22Rv1 (cell line): Measurements from ENCODE around the gene A1CF.
A peak's percentile ranks its signal among the peaks of the same experiment; 100 is the strongest.
"Not testable (repeated sequence)": the region's sequence is repeated elsewhere in the genome, so short reads cannot be mapped to it uniquely, and the experiment has no call there.

ENCODE experiments used
- H3K27ac ChIP-seq: fragments of 450-650 bp; 2 replicates; pipeline ENCODE4 v1.5.1; 2017
- ZFX ChIP-seq: fragments of 450-650 bp; IDR thresholded peaks from 2 replicates; pipeline ENCODE4 v1.6.1; 2017; ENCODE audit warnings: antibody characterized with exemption, borderline replicate concordance
- TF ChIP-seq, protein P1 (sequence below): fragments of 450-650 bp; IDR thresholded peaks from 2 replicates; pipeline ENCODE4 v1.5.1; 2017; ENCODE audit warnings: mild to moderate bottlenecking

Gene A1CF

DNA sequence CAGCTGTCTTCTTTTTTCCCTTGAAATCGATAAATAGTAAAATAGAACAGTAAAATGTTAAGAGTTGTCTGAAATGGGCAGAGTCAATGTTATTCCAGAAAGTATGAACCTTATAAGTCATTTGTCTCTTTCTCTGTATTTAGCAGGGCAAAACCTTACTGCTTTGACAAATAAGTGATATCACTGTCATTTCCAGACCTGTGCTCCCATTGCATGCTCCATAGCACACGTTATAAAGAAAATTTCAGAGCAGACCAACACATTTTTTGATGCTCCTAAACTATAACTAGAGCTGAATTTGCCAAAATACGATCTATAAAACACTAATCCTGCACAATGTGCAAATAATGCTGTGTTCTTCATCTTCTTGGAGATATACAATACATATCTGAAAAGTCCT, 1.1 kb downstream of the A1CF start:
- no peak for TF ChIP-seq ZFX
- TF ChIP-seq, protein P1, sequence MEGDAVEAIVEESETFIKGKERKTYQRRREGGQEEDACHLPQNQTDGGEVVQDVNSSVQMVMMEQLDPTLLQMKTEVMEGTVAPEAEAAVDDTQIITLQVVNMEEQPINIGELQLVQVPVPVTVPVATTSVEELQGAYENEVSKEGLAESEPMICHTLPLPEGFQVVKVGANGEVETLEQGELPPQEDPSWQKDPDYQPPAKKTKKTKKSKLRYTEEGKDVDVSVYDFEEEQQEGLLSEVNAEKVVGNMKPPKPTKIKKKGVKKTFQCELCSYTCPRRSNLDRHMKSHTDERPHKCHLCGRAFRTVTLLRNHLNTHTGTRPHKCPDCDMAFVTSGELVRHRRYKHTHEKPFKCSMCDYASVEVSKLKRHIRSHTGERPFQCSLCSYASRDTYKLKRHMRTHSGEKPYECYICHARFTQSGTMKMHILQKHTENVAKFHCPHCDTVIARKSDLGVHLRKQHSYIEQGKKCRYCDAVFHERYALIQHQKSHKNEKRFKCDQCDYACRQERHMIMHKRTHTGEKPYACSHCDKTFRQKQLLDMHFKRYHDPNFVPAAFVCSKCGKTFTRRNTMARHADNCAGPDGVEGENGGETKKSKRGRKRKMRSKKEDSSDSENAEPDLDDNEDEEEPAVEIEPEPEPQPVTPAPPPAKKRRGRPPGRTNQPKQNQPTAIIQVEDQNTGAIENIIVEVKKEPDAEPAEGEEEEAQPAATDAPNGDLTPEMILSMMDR = no peak
- peak overlapping the region; percentile 70 for H3K27ac ChIP-seq

DNA sequence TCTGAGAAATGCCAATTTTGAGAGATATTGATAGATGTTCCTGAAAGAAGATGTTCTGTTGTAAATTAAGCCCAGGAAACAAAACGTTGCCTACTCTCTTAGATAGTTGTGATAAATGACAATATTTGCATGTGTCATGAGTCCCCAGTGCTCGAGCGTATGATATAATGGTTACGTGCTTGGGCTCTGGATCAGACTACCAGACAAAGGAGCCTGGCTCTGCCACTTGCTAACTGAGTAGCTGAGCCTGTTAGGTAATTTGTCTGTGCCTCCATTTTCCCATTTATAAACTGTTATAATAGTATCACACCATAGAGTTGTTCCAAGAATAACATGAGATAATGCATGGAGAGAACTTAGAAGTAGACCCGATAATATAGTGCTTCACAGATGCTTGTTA, 1.8 kb downstream of the A1CF start:
- H3K27ac ChIP-seq = peak overlapping the region; percentile 70

DNA sequence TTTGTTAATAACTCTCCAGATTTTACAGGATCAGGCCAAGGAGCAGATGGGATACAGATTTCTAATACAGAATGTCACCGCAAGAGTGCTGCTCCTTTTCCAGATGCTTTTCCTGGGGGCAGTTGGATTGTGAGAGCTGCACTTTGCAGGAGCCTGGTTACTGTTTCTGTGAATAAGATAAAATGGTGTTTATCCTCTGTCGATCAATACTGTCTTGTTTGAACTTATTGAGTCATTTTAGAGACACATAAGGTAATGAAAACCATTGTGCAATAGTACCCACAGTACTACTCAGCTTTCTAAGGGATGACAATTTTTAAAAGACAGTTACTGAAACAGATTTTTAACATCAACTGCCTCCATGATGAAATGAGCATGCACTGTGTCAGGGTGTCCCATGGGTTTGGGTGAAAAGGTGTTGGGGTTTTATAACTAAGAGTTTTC, 2.9 kb downstream of the A1CF start:
- TF ChIP-seq, protein P1 = no peak
- TF ChIP-seq ZFX = no peak
- H3K27ac ChIP-seq = no peak overlapping the region

More for the DNA sequence above, 1.8 kb downstream of the A1CF start:
- TF ChIP-seq ZFX = no peak
- TF ChIP-seq, protein P1 = no peak

DNA sequence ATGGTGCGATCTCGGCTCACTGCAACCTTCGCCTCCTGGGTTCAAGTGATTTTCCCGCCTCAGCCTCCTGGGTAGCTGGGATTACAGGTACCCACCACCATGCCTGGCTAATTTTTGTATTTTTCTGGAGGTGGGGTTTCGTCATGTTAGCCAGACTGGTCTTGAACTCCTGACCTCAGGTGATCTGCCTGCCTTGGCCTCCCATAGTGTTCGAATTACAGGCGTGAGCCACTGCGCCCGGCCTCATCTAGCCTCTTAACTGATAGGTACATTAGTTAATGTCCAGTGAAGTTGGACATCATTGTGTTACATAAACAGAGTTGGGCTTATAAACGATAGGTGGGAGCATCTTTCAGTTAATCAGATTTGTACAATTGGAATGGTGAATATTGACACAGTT, 4.4 kb downstream of the A1CF start:
- H3K27ac ChIP-seq = not testable (repeated sequence)

DNA sequence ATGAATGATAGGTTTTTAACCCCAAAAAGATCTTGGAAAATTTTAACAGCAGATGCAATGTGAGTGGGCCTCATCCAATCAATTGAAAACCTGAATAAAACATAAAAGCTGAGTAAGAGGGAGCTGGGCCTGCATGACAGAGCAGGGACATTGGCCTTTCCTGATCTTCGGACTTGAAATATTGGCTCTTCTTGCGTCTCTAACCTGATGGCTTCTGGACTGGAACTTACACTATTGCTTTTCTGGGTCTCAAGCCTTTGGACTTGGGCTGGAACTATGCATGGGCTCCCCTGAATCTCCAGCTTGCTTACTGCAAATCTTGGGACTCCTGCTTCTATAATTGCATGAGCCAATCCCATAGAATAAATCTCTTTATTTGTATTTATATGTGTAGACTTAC, 9.0 kb downstream of the A1CF start:
- TF ChIP-seq, protein P1 = no peak
- TF ChIP-seq ZFX = no peak
- no peak overlapping the region for H3K27ac ChIP-seq

DNA sequence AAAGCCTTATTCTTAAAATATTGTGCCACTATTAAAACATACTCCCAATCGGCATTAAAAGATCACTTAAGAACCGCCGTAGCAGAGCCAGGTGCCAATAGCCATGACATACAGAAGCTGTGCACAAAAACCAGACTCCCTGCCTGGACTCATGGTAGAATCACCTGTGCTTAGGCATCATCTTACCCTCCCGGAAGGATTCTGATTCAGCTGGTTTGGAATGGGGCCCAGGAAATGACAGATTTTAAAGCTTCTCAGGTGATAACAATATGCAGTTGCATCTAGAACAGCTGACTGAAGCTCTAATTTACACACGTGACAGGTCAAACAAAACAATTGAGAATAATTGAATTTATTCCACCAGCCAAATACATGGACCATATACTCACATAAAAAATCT, 10.7 kb downstream of the A1CF start:
- no peak overlapping the region for H3K27ac ChIP-seq
- TF ChIP-seq, protein P1 = no peak
- no peak for TF ChIP-seq ZFX

DNA sequence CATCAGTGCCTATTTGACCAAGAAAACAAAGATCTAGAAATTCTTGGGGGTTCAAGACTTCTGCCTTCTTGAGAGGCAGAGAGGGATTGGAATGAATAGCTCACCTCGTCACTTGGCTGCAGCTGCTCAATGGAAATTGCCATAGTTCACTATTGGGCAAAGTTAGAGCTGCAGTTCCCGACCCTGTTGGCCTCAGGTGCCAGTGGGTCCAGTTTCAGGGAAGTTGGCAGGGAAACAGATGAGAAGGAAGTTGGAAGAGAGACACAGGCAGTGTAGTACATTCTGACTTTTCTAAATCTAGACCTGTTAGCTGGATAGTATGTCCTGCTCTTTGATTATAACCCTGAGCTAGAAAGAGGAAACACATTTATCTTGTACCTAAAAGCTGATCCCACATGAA, 19.1 kb downstream of the A1CF start:
- no peak for TF ChIP-seq ZFX
- TF ChIP-seq, protein P1 = no peak
- no peak overlapping the region for H3K27ac ChIP-seq

DNA sequence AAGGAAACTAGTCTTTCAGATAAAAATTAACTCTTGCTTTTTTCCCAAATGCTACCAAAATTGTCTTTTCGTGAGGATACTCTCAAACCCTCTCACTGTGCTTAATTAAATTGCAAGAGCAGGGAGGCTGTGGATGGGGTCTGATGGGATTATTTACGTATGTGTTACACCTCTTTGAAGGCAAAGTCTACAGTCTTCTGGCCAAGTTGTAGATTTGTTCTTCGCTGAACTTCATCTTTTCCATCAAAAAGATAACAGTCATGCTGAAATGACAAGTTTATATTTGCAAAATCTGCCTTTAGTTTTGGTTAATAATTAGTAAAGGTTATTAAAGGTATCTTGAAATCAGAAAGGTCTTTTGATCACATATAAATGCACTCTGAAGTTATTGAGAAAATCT, 22.7 kb downstream of the A1CF start:
- TF ChIP-seq, protein P1 = no peak
- TF ChIP-seq ZFX = no peak

More for the DNA sequence above, 22.7 kb downstream of the A1CF start:
- no peak overlapping the region for H3K27ac ChIP-seq
